GM18907 (cell line): ENCODE data around the gene NR0B2.
"Not testable (repeated sequence)": the region's sequence is repeated elsewhere in the genome, so short reads cannot be mapped to it uniquely, and the experiment has no call there.

Experiments used
- ATAC-seq: cut with Tn5 transposase; IDR thresholded peaks from one replicate; pipeline ENCODE4 v1.9.1; 2021; ENCODE audit warnings: mild to moderate bottlenecking, moderate library complexity; ENCODE audit not compliant: unreplicated experiment

The NR0B2 gene, protein sequence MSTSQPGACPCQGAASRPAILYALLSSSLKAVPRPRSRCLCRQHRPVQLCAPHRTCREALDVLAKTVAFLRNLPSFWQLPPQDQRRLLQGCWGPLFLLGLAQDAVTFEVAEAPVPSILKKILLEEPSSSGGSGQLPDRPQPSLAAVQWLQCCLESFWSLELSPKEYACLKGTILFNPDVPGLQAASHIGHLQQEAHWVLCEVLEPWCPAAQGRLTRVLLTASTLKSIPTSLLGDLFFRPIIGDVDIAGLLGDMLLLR

DNA sequence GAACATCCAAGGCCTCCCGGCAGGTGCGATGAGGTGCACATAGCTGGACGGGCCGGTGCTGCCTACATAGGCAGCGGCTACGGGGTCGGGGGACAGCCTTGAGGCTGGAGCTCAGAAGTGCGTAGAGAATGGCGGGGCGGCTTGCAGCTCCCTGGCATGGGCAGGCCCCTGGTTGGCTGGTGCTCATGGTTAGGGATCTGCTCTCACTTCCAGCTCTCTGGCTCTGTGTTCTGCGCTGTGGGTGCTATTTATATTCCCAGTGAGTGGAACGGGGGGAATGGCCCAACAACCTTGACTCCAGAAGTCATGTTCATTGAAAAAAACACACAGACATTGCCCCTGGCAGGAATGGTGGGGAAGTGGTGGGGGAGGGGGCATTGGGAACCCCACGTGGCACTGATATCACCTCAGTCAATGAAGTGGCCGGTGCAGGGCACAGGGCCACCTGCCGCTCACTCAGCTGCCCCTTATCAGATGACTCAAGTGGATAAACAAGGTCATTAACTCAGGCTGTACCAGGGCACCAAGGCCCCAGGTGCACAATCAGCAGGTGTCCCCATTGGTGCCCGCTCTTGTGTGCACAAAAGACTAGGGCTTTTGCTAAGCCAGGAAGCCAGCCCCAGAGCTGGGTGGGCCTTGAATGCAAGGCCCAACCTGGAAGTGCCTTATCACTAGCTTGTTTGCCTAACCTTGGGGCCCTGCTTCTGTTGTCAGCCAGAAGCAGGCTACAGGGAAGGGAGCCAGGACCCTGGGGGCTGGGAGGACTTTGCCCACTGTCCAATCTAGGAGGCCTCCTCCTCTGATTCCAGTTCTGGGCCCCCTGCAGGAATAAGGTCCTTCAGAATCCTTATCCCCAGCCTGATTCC lies at the start of gene NR0B2:
Gene NR0B2 (minus strand): TSS at position 222 of the 866 bp plus-strand sequence. CDS start 35 bp downstream, at position 187.
- no peak for ATAC-seq

DNA sequence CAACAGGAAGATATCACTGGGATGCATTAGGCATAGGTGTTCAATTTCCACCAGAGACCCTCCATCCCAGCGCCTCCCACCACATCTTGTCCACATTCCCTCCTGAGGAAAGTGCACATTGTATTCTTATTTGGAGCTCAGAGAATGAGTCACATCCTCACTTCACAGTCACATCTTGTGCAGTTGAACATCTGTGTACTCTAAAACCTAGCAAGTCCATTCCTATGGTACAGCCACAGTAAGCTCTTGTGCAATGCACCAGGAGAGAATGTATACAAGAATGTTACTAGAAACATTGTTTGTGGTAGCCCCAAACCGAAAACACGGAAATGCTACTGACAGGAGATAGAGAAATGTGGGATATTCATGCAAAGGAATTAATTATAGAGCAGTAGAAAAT lies 48.1 kb upstream of the NR0B2 start:
- ATAC-seq: no peak

DNA sequence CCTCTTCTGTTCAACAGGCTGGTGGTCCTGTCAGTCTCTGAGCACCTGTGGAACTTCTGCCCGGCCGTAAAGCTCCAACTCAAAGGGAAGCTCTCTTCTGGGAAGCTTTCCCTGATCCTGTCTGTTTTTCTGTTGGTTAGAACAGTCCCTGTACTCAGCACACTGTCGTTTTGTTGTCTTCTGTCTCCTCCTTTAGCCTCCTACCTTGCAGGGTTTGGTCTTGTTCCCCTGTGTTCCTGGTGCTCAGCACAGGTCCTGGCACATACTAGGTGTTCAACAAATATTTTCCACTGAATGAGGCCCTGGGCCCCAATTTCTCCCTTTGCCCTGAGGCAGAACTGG lies 46.8 kb upstream of the NR0B2 start:
- no peak for ATAC-seq

DNA sequence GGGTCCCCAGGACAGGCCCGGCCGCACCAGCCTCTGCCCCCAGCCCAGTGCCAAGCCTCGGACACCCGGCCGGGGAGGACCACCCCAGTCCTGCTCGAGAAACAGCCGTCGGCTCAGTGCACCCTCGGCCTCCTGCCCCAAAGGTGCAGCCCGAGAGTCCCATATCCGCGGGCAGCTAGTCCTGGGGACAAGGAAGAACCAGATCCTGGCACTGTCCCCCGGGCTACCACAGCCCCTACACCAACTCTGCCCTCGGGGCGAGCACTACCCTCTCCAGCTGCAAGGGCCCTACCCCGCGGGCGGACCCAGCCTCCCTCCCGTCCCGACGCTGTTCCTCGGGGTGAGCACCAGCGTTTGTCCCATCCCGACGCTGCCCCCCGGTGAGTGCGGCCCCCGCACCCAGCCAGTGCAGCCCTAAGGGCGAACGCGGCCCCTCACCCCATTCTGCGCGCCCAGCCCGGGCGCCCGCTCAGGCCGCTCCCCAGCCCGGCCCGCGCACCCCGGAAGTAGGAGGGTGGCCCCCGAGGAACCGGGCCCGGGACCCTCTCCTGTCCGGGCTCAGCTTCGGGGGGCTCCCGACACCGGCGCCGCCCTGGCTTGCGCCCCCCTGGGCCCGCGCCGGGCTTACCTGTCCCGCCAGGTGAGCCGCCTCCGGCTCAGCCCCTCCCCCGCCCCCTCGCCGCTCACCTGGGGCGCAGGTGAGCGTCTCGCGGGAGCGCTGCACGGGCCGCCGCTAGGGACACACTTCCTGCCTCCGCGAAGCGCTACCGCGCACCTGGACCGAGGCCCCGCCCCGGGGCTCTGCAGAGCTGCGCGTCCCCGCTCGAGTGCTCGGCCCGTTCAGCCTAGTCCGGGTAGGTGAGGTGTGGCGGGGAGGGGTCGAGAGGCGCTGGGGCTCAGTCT lies 46.2 kb upstream of the NR0B2 start, which contains the start of gene KDF1:
Gene KDF1 (minus strand): TSS at position 747 of the 903 bp plus-strand sequence. CDS start 8,088 bp downstream, outside the sequence.
- no peak for ATAC-seq

DNA sequence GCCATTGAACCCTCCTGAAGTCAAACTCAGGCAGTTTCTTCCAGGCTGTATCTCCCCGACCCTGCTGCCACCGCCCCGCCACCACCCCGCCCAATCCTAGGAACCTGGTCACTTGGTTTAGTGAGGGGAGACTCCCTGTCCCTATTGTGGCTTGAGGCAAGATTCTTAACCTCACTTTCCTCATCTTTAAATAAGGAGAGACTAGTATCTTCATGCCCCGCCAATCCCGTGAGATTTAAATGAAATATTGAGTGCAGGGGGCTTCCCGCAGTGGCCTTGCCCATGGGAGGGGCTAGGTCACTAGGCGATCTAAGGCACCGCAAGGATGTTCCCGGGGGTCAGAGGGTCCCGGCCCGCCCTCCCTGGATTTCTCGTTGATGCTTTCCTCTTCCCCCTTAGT lies 45.5 kb upstream of the NR0B2 start:
- ATAC-seq: no peak

DNA sequence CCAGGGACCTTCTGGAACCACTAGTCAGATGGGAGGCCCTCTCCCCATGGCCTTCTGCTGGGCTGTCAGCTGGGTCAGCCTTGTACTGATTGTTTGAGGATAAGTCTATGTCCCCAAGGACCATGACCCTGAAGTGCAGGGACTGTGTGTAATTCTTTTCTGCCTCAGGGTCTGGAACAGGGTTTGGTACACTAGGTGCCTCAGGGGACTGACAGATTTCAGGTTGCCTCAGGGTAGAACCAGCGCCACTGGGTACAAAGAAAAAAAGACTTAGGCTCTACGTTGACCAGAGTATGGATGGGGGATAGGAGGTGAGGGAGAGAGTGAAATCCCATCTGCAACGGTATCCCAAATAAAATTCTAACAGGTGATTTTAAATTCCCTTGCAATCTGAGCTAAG lies 43.5 kb upstream of the NR0B2 start:
- no peak for ATAC-seq

DNA sequence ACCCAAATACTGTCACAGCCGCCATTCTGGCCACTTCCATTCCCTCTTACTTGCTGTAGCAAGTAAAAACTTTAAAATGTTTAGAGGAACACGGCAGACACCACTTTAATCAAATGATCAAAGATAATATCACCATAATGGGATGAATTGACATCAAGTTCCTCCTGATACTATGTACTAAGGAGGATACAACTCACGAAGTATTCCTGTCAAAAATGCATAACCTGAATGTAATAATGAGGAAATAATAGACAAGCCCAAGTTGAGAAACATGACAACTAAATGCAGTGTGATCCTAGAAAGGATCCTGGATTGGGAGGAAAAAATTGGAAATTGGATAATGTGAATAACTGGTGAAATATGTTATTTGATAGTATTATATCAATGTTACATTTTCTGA lies 42.5 kb upstream of the NR0B2 start:
- ATAC-seq: no peak

DNA sequence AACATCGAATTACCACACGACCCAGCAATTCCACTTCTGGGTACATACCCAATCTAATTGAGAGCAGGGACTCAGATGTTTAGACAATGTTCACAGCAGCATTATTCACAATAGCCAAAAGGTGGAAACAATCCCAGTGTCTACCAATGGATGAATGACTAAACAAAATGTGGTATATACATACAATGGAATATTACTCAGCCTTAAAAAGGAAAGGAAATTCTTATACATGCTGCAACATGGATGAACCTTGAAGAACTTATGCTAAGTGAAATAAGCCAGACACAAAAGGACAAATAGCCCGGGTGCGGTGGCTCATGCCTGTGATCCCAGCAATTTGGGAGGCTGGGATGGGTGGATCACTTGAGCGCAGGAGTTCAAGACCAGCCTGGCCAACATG lies 39.6 kb upstream of the NR0B2 start:
- no peak for ATAC-seq

DNA sequence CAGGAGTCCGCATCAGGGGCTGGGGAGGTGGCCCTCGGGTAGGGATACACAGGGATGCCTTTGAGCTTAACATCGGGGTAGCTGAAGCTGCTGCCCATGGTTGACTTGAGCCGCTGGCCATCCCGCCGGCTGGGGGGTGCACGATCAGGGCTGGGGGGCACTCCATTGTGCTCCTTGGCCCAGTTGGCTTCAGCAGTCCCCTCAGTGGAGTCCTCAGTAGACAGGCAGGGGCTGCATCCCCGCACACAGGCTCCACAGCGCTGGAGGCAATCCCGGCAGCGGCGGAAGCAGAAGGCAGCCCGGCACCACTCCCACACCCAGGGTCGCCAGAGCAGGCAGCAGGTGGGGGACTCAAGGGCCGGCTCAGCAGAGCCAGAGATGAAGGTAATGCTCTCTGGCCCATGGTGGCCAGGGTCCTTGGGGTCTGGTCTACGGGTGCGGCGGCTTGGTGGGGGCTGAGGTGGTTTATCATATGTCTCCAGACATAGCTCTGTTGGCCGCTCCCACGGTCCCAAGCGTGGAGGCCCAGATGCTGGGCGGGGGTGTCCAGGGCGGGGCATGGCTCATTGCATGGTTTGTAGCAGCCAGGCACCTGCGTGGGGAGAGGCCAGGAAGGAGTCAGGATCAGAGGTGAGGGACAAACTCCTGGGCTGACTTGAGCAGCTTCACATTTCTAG lies 38.2 kb upstream of the NR0B2 start:
- ATAC-seq: no peak

DNA sequence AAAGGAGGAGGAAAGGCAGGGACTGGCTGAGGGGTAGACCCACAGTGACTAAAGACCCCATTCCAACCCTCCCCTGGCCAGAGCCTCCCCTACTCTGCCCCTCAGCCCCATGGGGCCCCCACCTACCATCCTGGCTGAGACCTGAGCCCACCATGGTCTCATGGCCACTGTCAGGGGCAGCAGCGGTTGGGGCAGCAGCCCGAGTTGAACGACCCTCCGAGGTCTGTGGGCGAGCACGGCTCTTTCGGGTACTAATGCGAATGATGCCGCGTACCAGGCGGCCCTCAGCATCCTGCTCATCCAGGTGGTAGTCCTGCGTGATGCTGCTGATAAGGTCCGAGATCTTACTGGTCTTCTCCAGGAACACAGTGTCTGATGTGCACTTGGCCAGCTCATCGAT lies 37.4 kb upstream of the NR0B2 start:
- no peak for ATAC-seq

DNA sequence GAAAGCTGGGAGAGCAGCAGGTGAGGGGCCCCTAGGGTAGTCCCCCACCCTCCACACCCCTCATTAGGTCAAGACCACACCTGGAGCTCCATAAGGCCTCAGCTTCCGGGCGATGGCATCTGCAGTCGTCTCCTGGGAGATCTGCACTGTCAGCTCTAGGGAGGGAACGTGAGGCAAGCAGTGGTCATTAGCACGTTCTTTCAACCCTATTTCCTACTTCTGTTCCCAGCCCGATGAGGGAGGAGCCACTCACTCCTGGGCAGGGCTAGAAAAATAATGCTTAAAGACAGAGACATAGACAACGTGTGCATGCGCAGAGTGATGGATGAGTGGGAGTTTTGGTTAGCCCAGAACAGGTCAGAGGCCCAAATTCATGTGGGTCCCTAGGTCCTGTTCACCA lies 36.8 kb upstream of the NR0B2 start:
- no peak for ATAC-seq

DNA sequence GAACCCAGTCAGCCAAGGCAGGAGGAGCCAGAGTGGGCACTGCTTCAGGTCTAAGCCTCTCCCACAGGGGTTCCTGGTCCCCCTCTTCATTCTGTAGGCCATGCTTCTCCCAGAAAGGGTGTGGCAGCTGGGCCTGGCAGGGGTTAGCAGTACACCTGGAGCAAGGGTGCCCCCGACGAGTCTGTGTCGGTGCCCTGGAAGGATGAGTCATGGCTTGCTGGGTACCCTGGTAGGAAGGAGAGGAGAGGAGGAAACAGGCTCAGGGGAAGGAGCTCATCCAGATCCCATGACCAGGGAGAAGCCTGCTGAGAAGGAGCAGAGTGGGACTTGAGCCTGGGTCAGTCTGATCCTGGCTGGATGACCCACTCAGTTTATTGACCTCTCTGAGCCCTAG lies 36.1 kb upstream of the NR0B2 start:
- no peak for ATAC-seq

DNA sequence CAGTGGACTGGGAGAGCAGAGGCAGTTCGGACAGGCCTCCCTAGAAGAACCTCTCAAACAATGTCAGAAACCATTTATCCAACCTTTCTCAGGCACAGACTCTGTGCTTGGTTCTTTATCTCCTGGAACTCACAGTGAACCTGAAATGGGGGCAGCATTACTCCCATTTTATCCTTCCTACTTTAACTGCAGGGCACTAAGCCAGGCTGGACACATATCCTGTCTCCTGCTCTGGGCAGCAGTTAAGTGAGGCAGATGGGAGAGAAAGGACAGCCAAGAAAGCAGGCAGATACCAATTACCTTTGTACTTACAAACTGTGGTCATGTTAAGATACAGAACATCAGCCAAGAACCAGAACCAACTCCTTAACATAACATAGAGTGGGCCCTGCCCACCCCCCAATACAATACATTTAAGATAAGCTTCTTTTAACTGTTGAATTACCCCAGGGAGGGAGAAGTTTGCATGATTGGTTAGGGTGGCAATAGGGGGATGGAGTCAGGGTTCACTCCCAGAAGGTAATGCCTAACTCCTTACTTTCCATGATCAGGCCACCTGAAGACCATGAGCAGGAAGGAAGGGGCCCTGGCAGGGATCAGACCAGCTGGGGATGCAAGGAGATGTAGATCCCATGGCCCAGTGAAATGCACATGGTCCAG lies 35.6 kb upstream of the NR0B2 start:
- no peak for ATAC-seq

DNA sequence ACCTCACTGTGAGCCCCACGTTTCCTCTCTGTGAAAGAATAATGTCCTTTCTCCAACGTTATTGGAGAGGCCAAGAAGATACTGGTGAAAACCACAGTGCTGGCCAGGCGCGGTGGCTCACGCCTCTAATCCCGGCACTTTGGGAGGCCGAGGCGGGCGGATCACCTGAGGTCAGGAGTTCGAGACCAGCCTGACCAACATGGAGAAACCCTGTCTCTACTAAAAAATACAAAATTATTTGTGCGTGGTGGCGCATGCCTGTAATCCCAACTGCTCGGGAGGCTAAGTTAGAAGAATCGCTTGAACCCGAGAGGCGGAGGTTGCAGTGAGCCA lies 34.9 kb upstream of the NR0B2 start:
- ATAC-seq: not testable (repeated sequence)

DNA sequence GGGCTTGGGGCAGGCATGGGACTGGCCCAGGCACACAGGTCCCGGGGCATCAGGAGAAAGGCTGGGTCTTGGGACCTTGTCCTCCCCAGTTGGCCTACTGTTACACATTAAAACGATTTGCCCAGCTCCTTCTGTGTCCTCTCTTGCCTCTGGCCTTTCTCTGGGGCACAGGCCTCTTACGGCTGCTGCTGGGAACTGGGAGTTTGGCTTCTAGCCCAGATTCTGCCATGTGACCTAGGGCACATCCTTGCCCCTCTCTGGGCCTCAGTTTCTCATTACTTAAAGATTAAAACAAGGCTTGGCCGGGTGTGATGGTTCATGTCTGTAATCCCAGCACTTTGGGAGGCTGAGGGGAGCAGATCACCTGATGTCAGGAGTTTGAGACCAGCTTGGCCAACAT lies 32.5 kb upstream of the NR0B2 start:
- ATAC-seq: no peak

DNA sequence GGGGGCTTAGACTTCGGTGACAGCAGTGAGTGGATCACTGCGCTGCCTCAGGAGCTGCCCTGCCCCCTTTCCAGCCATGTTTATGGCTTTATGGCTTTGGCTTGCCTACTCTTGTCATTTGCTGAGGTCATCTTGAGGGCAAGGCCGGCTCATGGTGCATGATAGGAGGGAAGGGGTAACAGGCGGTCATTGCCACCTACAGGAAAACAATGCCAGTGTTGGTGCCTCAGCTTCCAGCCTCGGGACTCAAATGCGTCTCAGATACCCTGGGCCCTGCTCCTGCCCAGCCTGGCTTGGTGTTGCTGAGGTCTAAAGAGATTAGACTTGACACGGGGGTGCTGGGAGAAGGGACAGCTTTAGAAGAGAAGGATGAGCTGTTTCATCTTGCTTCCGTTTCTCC lies 32.0 kb upstream of the NR0B2 start:
- ATAC-seq: no peak

DNA sequence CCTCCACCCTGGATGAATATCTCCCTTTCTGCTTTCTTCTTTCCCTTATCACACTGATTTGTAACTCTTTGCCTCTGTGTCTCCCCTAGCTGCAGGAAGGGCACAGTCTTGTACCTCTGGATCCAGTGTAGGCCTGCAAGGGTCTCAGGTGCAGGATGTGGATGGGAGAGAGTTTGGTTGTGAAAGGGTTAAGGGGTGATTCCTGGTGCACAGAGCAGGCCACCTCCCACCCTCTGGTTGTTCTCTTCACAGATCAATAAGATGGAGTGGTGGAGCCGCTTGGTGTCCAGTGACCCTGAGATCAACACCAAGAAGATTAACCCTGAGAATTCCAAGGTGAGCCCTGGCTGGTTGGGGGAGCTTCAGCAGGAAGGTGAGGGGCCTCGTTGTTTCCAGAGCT lies 31.4 kb upstream of the NR0B2 start:
- no peak for ATAC-seq

DNA sequence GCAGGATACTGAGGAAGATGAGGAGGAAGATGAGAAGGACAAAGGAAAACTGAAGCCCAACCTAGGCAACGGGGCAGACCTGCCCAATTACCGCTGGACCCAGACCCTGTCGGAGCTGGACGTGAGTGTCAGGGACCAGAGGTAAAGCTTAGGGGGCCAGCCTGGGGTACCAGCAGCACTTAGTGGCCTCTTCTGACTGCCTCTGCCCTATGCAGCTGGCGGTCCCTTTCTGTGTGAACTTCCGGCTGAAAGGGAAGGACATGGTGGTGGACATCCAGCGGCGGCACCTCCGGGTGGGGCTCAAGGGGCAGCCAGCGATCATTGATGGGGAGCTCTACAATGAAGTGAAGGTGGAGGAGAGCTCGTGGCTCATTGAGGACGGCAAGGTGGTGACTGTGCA lies 28.9 kb upstream of the NR0B2 start:
- ATAC-seq: no peak

DNA sequence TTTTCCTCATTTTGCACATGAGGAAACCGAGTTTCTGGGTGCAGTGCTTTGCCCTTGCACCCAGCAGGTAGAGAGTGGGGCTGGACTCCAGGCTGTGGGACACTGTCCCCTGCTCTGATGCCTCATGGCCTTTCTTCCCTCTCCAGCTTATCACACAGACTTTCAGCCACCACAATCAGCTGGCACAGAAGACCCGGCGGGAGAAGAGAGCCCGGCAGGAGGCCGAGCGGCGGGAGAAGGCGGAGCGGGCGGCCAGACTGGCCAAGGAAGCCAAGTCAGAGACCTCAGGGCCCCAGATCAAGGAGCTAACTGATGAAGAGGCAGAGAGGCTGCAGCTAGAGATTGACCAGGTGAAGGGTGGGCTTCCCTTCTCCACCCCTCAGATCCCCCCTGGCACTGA lies 27.5 kb upstream of the NR0B2 start:
- ATAC-seq: no peak

DNA sequence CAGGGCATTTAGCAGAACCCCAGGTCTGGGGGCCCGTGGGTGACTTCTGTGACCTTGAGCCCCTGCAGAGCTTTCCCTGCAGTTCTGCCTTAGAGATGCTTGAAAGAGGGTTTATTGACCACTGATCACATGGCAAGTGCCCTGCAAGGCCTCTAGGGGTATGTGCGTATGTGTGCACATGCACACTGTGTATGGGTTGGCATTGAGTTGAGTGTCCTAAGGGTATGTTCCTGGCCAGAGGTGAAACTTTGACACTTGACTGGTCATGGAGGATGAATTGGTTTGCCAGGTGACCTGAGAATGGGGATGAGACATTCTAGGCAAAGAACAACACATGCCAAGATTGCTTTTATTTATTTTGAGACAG lies 24.9 kb upstream of the NR0B2 start:
- ATAC-seq: no peak
